Activated CD8-positive, alpha-beta T cell treated with anti-CD3 and anti-CD28 coated beads, Interleukin-2, amount 10 ng/mL, durations not matched to agents 7 days and 5 days (primary cell): ENCODE measurements around the gene ARMC6. TPM values are rescaled to one million over a fixed set of nuclear protein-coding genes. Genes with fewer than 3 reads are reported as not detected.

ENCODE experiments used
- ATAC-seq: fragments of 150-1000 bp; cut with Tn5 transposase; one replicate; pipeline ENCODE4 v1.10.0; 2021; ENCODE audit warnings: moderate library complexity
- CTCF ChIA-PET: fragments of 350-600 bp; sonication (Branson Sonifier 250); formaldehyde crosslinking; loops from one replicate; lab custom pipeline; 2021; ENCODE audit warnings: antibody characterized with exemption; lab: Charles Lee
- POLR2A ChIA-PET: fragments of 350-600 bp; sonication (Branson Sonifier 250); formaldehyde crosslinking; loops from one replicate; lab custom pipeline; 2021; ENCODE audit warnings: antibody characterized with exemption; lab: Charles Lee
- DNase-seq: peaks from one replicate; pipeline ENCODE4 v3.0.0-alpha.2; 2020
- H3K27ac Mint-ChIP-seq: one replicate; pipeline ENCODE4 v1.8.0; 2021; ENCODE audit warnings: mild to moderate bottlenecking, mixed read lengths
- H3K27me3 Mint-ChIP-seq: one replicate; pipeline ENCODE4 v1.8.0; 2021; ENCODE audit warnings: low read depth, mixed read lengths
- H3K36me3 Mint-ChIP-seq: one replicate; pipeline ENCODE4 v1.8.0; 2021; ENCODE audit warnings: low read depth, mixed read lengths
- H3K4me1 Mint-ChIP-seq: one replicate; pipeline ENCODE4 v1.8.0; 2021; ENCODE audit warnings: low read depth, mixed read lengths
- H3K4me3 Mint-ChIP-seq: one replicate; pipeline ENCODE4 v1.8.0; 2021; ENCODE audit warnings: mild to moderate bottlenecking, mixed read lengths
- H3K9me3 Mint-ChIP-seq: one replicate; pipeline ENCODE4 v1.8.0; 2022; ENCODE audit warnings: mixed read lengths; ENCODE audit not compliant: insufficient read depth
- total RNA-seq, 2 experiments: library from RNA; stranded (reverse); gene quantifications; one replicate each; pipeline ENCODE4 v1.2.3, GENCODE V29; 2021

The ARMC6 gene
- total RNA-seq, 2 experiments from 2014 or later = 33.4 to 35.4 TPM

- no peaks in the 10 kb centered on the region for H3K27me3 Mint-ChIP-seq
- H3K27ac Mint-ChIP-seq = no peak overlapping the region
- no peaks in the 10 kb centered on the region for H3K9me3 Mint-ChIP-seq
- CTCF ChIA-PET = no interaction called here
- no peak for DNase-seq
- no peak for ATAC-seq
- H3K4me1 Mint-ChIP-seq = peaks cover 42% of the 10 kb centered on the region
- H3K4me3 Mint-ChIP-seq = no peak overlapping the region
- POLR2A ChIA-PET = no interaction called here
- H3K36me3 Mint-ChIP-seq = peaks cover 71% of the 10 kb centered on the region
Measured at GRCh38 chr19:19025861-19026260, 7.5 kb upstream of the ARMC6 start.

- Mint-ChIP-seq H3K27ac (no peak overlapping the region), H3K4me1 (peaks cover 41% of the 10 kb centered on the region), H3K27me3 (no peaks in the 10 kb centered on the region), H3K36me3 (peaks cover 70% of the 10 kb centered on the region), H3K9me3 (no peaks in the 10 kb centered on the region), H3K4me3 (no peak overlapping the region)
- ATAC-seq (no peak), DNase-seq (no peak)
- ChIA-PET POLR2A (no interaction called here), CTCF (no interaction called here)
Measured at GRCh38 chr19:19026299-19026971, 7.0 kb upstream of the ARMC6 start.

DNA sequence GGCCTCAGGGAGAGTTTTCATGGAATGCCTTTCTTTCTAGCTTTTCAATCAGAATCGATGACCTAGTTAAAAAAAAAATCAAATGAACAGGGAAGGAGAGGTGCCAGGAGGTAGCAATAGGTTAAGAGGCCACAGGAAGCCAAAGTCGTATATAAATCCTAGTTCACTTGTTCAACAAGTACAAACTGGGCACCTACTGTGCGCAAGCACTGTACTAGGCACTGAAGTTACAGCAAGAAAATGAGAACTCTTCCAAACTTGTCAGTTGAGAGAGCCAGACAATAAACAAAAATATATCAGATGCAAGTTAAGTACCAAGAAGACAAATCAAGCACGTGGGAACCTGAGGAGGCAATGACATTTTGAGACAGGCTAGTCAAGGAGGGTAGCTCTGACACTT, 6.2 kb upstream of the ARMC6 start:
- Mint-ChIP-seq H3K4me3 (no peak overlapping the region), H3K9me3 (no peaks in the 10 kb centered on the region), H3K4me1 (peaks cover 44% of the 10 kb centered on the region), H3K27ac (no peak overlapping the region), H3K36me3 (peaks cover 70% of the 10 kb centered on the region), H3K27me3 (no peaks in the 10 kb centered on the region)
- ChIA-PET POLR2A (no interaction called here), CTCF (no interaction called here)
- ATAC-seq (no peak), DNase-seq (no peak)

DNA sequence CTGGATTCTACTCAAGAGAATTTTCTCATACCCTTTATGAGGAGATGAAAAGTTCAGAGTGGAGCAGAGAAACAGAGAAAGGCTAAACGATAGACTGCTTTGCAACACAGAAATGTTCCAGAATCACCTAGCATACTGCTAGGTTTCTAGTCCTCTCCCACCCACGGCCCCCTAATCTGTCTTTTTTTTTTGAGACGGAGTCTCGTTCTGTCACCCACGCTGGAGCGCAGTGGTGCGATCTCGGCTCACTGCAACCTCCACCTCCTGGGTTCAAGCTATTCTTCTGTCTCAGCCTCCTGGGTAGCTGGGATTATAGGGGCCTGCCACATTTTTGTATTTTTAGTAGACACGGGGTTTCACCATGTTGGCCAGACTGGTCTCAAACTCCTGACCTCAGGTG, 4.9 kb upstream of the ARMC6 start:
- H3K36me3 Mint-ChIP-seq = peaks cover 62% of the 10 kb centered on the region
- no peaks in the 10 kb centered on the region for H3K27me3 Mint-ChIP-seq
- H3K27ac Mint-ChIP-seq = no peak overlapping the region
- no peak overlapping the region for H3K4me3 Mint-ChIP-seq
- H3K4me1 Mint-ChIP-seq = peaks cover 35% of the 10 kb centered on the region
- POLR2A ChIA-PET = no interaction called here
- H3K9me3 Mint-ChIP-seq = no peaks in the 10 kb centered on the region
- DNase-seq = no peak
- CTCF ChIA-PET = no interaction called here
- no peak for ATAC-seq

DNA sequence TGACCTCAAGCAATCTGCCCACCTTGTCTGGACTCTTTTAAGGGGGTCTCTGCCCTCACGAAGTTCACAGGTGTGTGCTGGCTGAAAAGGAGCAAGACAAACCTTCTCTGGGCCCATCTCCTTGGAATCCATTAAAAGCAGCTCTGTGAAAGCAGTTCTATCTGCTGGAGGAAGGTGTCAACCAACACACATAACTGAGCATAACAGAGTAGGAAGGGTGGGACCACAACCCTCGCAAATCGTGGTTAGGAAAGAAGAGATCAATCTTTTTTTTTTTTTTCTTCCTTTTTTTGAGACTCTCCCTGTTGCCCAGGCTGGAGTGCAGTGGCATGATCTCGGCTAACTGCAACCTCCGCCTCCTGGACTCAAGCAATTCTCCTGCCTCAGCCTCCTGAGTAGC, 1.5 kb upstream of the ARMC6 start:
- H3K27me3 Mint-ChIP-seq = no peaks in the 10 kb centered on the region
- POLR2A ChIA-PET = no interaction called here
- CTCF ChIA-PET = no interaction called here

GRCh38 chr19:19032420-19033175, 805 bp upstream of the ARMC6 start:
- H3K27me3 Mint-ChIP-seq = no peaks in the 10 kb centered on the region
- H3K27ac Mint-ChIP-seq = peak overlapping the region; percentile 92
- POLR2A ChIA-PET = interaction anchor here (0.6 kb wide), 2 partner anchors 53 to 204 kb away, joined by 3 read pairs; no protein-coding TSS in a partner anchor
- H3K4me3 Mint-ChIP-seq = peak overlapping the region; percentile 87
- CTCF ChIA-PET = no interaction called here
- no peaks in the 10 kb centered on the region for H3K9me3 Mint-ChIP-seq
- ATAC-seq (peak; percentile 68), DNase-seq (peak; percentile 94)
- peaks cover 32% of the 10 kb centered on the region for H3K4me1 Mint-ChIP-seq
- peaks cover 41% of the 10 kb centered on the region for H3K36me3 Mint-ChIP-seq

More for the DNA sequence above, 1.5 kb upstream of the ARMC6 start:
- peak overlapping the region; percentile 92 for H3K27ac Mint-ChIP-seq
- DNase-seq (no peak), ATAC-seq (no peak)
- H3K4me3 Mint-ChIP-seq = peak overlapping the region; percentile 87
- H3K9me3 Mint-ChIP-seq = no peaks in the 10 kb centered on the region
- peaks cover 43% of the 10 kb centered on the region for H3K36me3 Mint-ChIP-seq
- peaks cover 38% of the 10 kb centered on the region for H3K4me1 Mint-ChIP-seq

GRCh38 chr19:19033176-19033425, 302 bp upstream of the ARMC6 start:
- ATAC-seq (no peak), DNase-seq (no peak)
- H3K9me3 Mint-ChIP-seq = no peaks in the 10 kb centered on the region
- H3K36me3 Mint-ChIP-seq = peaks cover 44% of the 10 kb centered on the region
- H3K27me3 Mint-ChIP-seq = no peaks in the 10 kb centered on the region
- POLR2A ChIA-PET = interaction anchor here (0.6 kb wide), 1 partner anchor 205 kb away, joined by 3 read pairs; no protein-coding TSS in a partner anchor
- H3K27ac Mint-ChIP-seq = peak overlapping the region; percentile 92
- peak overlapping the region; percentile 87 for H3K4me3 Mint-ChIP-seq
- CTCF ChIA-PET = no interaction called here
- peaks cover 32% of the 10 kb centered on the region for H3K4me1 Mint-ChIP-seq

DNA sequence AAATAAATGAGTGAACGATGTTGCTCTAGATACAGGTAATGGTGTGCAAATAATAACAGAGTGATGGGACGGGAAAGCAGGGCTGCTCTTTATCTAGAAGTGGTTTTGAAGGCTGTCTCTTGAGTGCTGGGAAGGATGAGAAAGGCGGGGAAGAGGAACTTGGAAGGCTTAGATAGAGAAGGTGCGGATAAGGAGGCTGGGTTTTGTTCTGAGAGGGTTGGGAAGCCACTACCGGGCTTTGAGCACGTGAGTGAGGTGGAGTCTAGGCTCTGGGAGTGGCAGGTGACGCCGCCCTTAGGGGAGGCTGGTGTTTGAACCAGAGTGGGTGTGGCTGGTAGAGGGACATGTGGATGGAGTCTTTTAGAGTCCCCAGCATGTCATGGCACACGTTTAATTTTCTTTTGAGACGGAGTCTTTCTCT, 811 bp downstream of the ARMC6 start:
- peak overlapping the region; percentile 93 for H3K27ac Mint-ChIP-seq
- POLR2A ChIA-PET = no interaction called here
- no peaks in the 10 kb centered on the region for H3K9me3 Mint-ChIP-seq
- peaks cover 33% of the 10 kb centered on the region for H3K4me1 Mint-ChIP-seq
- CTCF ChIA-PET = no interaction called here
- H3K27me3 Mint-ChIP-seq = no peaks in the 10 kb centered on the region
- ATAC-seq (peak; percentile 67), DNase-seq (peak; percentile 89)
- H3K36me3 Mint-ChIP-seq = peaks cover 38% of the 10 kb centered on the region
- peak overlapping the region; percentile 78 for H3K4me3 Mint-ChIP-seq

DNA sequence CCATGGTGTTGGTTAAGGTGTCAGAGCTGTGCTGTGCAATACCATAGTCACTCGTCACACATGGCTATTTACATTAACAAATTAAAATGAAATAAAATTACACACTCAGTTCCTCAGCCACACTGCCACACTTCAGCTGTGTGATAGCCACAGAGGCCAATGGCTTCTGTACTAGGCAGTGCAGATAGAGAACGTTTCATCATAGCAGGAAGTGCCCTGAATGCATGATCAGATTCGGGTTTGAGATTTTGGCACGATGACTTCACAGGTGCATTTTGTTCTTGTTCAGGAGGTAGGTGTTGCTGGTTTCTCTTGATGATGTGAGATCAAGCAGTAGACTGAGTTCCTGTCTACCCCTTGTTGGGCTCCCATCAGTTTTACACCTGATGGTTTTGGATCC, 6.5 kb downstream of the ARMC6 start:
- no peak overlapping the region for H3K4me3 Mint-ChIP-seq
- ChIA-PET CTCF (no interaction called here), POLR2A (no interaction called here)
- H3K4me1 Mint-ChIP-seq = peaks cover 27% of the 10 kb centered on the region
- peak overlapping the region; percentile 60 for H3K27ac Mint-ChIP-seq
- ATAC-seq (peak; percentile 52), DNase-seq (peak; percentile 49)
- H3K9me3 Mint-ChIP-seq = no peaks in the 10 kb centered on the region
- H3K27me3 Mint-ChIP-seq = no peaks in the 10 kb centered on the region
- H3K36me3 Mint-ChIP-seq = peaks cover 29% of the 10 kb centered on the region

- no peak for DNase-seq
- Mint-ChIP-seq H3K27me3 (no peaks in the 10 kb centered on the region), H3K36me3 (peaks cover 31% of the 10 kb centered on the region), H3K9me3 (no peaks in the 10 kb centered on the region), H3K27ac (no peak overlapping the region), H3K4me1 (peaks cover 23% of the 10 kb centered on the region), H3K4me3 (no peak overlapping the region)
- POLR2A ChIA-PET = no interaction called here
- CTCF ChIA-PET = no interaction called here
- ATAC-seq = no peak
Measured at GRCh38 chr19:19040417-19040816, 7.0 kb downstream of the ARMC6 start.

DNA sequence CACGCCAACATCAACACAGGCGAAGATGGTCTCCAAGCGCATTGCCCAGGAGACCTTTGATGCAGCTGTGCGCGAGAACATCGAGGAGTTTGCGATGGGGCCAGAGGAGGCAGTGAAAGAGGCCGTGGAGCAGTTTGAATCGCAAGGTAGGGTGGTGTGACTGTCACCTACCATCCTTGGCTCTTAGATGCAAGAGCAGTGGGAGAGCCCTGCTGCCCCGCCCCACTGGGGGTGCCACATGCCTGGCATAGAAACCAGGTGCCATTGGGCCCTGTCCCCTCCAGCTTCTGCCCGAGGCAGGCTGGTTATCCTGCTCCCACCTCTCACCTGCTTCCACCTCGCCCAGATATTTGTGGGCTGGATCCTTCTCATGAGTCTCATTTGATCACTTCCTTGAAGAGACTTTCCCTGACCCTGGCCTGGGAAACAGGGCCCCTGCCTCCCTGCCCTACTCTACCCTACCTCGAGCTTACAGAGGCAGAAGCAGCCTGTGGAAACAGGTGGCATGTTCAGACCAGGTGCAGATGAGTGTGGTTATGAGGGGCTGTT, 9.4 kb downstream of the ARMC6 start:
- Mint-ChIP-seq H3K4me1 (peaks cover 15% of the 10 kb centered on the region), H3K36me3 (peaks cover 22% of the 10 kb centered on the region), H3K4me3 (no peak overlapping the region), H3K27ac (no peak overlapping the region), H3K27me3 (no peaks in the 10 kb centered on the region), H3K9me3 (no peaks in the 10 kb centered on the region)
- ChIA-PET CTCF (no interaction called here), POLR2A (interaction anchor here (0.6 kb wide), 1 partner anchor 14 kb away, joined by 6 read pairs; no protein-coding TSS in a partner anchor)
- no peak for DNase-seq
- no peak for ATAC-seq

- POLR2A ChIA-PET = no interaction called here
- no peaks in the 10 kb centered on the region for H3K27me3 Mint-ChIP-seq
- H3K9me3 Mint-ChIP-seq = no peaks in the 10 kb centered on the region
- no peak overlapping the region for H3K4me3 Mint-ChIP-seq
- no peak for DNase-seq
- H3K27ac Mint-ChIP-seq = no peak overlapping the region
- no peak for ATAC-seq
- H3K36me3 Mint-ChIP-seq = peaks cover 20% of the 10 kb centered on the region
- H3K4me1 Mint-ChIP-seq = peaks cover 15% of the 10 kb centered on the region
- CTCF ChIA-PET = no interaction called here
Measured at GRCh38 chr19:19043481-19043880, 10.1 kb downstream of the ARMC6 start.
